ENCODE results near the gene TICRR.

The TICRR gene

DNA sequence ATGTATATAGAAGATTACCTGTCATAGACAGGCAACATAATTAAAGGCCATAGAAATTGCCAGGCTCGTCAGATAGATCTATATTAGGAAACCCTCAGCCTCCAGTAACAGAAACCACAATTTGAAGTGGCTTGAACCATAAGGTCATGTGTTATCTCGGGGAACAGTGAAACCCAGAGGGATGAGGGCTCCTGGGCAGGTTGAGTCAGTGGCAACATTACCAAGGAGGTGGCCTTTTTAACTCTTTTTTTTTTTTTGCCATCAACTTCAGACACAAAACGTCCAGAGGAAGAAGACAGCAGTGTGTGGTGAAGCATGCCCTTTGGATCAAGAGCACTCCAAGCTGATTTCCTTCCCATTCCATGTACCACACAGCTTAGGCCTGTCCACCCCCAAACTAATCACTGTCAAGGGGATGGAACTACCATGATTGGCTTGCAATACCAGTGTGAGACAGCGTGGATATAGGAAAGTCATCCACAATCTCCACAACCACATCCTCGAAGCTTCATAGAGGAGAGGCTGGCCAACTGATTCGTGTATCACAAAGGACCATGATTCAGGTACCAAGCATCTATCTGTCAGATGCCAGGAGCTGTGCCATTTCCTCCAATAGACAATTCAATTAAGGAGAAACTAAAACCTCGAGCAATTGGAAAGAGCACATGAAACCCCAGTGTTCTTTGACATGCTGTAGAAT lies 81.0 kb downstream of the TICRR start:
- H2AFZ ChIP-seq (ENCODE audit: low read length): peak overlapping the region; percentile 49; the same call in 1 of the 2 replicates
- peak overlapping the region; percentile 57 for H3K4me2 ChIP-seq (ENCODE audit: low read depth, low read length)
- no peak for TF ChIP-seq EZH2phosphoT487 (IDR thresholded peaks at IDR 0.05; ENCODE audit: low read length)
- TF ChIP-seq, protein P1, sequence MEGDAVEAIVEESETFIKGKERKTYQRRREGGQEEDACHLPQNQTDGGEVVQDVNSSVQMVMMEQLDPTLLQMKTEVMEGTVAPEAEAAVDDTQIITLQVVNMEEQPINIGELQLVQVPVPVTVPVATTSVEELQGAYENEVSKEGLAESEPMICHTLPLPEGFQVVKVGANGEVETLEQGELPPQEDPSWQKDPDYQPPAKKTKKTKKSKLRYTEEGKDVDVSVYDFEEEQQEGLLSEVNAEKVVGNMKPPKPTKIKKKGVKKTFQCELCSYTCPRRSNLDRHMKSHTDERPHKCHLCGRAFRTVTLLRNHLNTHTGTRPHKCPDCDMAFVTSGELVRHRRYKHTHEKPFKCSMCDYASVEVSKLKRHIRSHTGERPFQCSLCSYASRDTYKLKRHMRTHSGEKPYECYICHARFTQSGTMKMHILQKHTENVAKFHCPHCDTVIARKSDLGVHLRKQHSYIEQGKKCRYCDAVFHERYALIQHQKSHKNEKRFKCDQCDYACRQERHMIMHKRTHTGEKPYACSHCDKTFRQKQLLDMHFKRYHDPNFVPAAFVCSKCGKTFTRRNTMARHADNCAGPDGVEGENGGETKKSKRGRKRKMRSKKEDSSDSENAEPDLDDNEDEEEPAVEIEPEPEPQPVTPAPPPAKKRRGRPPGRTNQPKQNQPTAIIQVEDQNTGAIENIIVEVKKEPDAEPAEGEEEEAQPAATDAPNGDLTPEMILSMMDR (IDR thresholded peaks at IDR 0.05; ENCODE audit: low read length): no peak
- no peak for TF ChIP-seq EZH2 (optimal IDR thresholded peaks at IDR 0.05; ENCODE audit: low read depth, low read length)
- H3K9me3 ChIP-seq (replicated peaks; ENCODE audit: insufficient read depth, low read length): no peaks in the 10 kb centered on the region
- no peak overlapping the region for H3K4me3 ChIP-seq (ENCODE audit: low read length)
- no peaks in the 10 kb centered on the region for H3K79me2 ChIP-seq (ENCODE audit: low read length)
- H4K20me1 ChIP-seq (ENCODE audit: insufficient read depth, low read length): no peaks in the 10 kb centered on the region
- H3K9ac ChIP-seq (ENCODE audit: low read length): no peak overlapping the region
- peaks cover 13% of the 10 kb centered on the region for H3K4me1 ChIP-seq (ENCODE audit: low read length)
- DNase-seq: peak; percentile 79
- peak overlapping the region; percentile 19; the same call in 1 of the 2 replicates for H3K27ac ChIP-seq (ENCODE audit: low read length)
- no peaks in the 10 kb centered on the region for H3K27me3 ChIP-seq (replicated peaks; ENCODE audit: insufficient read depth, low read length)
- no peaks in the 10 kb centered on the region for H3K9me2 ChIP-seq (replicated peaks; ENCODE audit: insufficient read depth, low read length)
- no peaks in the 10 kb centered on the region for H3K36me3 ChIP-seq (replicated peaks; ENCODE audit: insufficient read depth, low read length)
- peaks cover 11% of the 10 kb centered on the region for H3F3A ChIP-seq (ENCODE audit: insufficient read depth, low read length)

DNA sequence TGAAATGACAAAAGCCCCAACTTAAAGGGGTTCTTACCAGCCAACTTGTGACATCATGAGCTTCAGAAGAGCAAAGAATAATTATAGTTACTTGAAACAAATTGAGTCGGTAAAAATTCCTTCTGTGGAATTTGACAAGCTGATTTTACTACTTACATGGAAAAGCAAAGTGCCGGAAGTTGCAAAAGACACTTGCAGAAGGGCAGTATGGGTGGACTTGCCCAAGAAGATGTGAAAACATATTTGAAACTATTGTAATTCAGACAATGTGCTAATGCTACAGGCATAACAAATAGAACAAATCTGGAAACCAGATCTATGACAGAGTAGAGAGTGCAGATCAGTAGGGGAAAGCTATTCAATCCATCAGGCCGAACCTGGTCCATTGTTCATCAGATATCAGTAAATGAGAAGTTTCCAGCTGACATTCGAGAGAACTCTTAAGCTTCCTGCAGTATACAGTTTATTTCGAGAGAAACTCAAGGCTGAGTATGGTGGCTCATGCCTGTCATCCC lies 82.5 kb downstream of the TICRR start:
- TF ChIP-seq, protein P1 (IDR thresholded peaks at IDR 0.05; ENCODE audit: low read length): no peak
- TF ChIP-seq EZH2phosphoT487 (IDR thresholded peaks at IDR 0.05; ENCODE audit: low read length): no peak
- TF ChIP-seq EZH2 (optimal IDR thresholded peaks at IDR 0.05; ENCODE audit: low read depth, low read length): no peak
- Histone ChIP-seq H3K36me3 (replicated peaks; ENCODE audit: insufficient read depth, low read length) (no peaks in the 10 kb centered on the region), H3K27ac (ENCODE audit: low read length) (no peak overlapping the region), H3K4me3 (ENCODE audit: low read length) (no peak overlapping the region), H2AFZ (ENCODE audit: low read length) (no peak overlapping the region), H3K9ac (ENCODE audit: low read length) (no peak overlapping the region), H3K4me1 (ENCODE audit: low read length) (peaks cover 13% of the 10 kb centered on the region), H4K20me1 (ENCODE audit: insufficient read depth, low read length) (no peaks in the 10 kb centered on the region), H3F3A (ENCODE audit: insufficient read depth, low read length) (peaks cover 11% of the 10 kb centered on the region), H3K4me2 (ENCODE audit: low read depth, low read length) (no peak overlapping the region), H3K27me3 (replicated peaks; ENCODE audit: insufficient read depth, low read length) (no peaks in the 10 kb centered on the region), H3K79me2 (ENCODE audit: low read length) (no peaks in the 10 kb centered on the region), H3K9me2 (replicated peaks; ENCODE audit: insufficient read depth, low read length) (no peaks in the 10 kb centered on the region), H3K9me3 (replicated peaks; ENCODE audit: insufficient read depth, low read length) (no peaks in the 10 kb centered on the region)
- DNase-seq: no peak

DNA sequence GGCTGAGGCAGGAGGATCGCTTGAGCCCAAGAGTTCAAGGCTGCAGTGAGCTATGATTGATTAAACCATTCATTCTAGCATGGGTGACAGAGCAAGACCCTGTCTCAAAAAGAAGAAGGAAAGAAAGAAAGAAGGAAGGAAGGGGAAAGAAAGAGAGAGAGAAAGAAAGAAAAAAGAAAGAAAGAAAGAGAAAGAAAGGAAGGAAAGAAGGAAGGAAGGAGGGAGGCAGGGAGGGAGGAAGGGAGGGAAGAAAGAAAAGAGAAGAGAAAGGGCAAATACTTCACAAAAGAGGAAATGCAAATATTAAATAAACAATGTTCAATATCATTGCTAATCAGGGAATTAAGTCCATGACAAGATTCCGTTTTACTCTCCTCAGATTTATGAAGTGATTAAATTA lies 84.0 kb downstream of the TICRR start:
- H3K4me1 ChIP-seq (ENCODE audit: low read length): peaks cover 13% of the 10 kb centered on the region
- H3K36me3 ChIP-seq (replicated peaks; ENCODE audit: insufficient read depth, low read length): no peaks in the 10 kb centered on the region
- TF ChIP-seq EZH2 (optimal IDR thresholded peaks at IDR 0.05; ENCODE audit: low read depth, low read length) (no peak), EZH2phosphoT487 (IDR thresholded peaks at IDR 0.05; ENCODE audit: low read length) (no peak)
- TF ChIP-seq, protein P1 (IDR thresholded peaks at IDR 0.05; ENCODE audit: low read length): no peak
- no peak overlapping the region for H3K4me3 ChIP-seq (ENCODE audit: low read length)
- no peak overlapping the region for H3K27ac ChIP-seq (ENCODE audit: low read length)
- H3K79me2 ChIP-seq (ENCODE audit: low read length): no peaks in the 10 kb centered on the region
- no peak for DNase-seq
- peaks cover 11% of the 10 kb centered on the region for H3F3A ChIP-seq (ENCODE audit: insufficient read depth, low read length)
- no peak overlapping the region for H2AFZ ChIP-seq (ENCODE audit: low read length)
- no peak overlapping the region for H3K4me2 ChIP-seq (ENCODE audit: low read depth, low read length)
- H3K9ac ChIP-seq (ENCODE audit: low read length): no peak overlapping the region
- no peaks in the 10 kb centered on the region for H4K20me1 ChIP-seq (ENCODE audit: insufficient read depth, low read length)
- H3K9me3 ChIP-seq (replicated peaks; ENCODE audit: insufficient read depth, low read length): no peaks in the 10 kb centered on the region
- no peaks in the 10 kb centered on the region for H3K9me2 ChIP-seq (replicated peaks; ENCODE audit: insufficient read depth, low read length)
- no peaks in the 10 kb centered on the region for H3K27me3 ChIP-seq (replicated peaks; ENCODE audit: insufficient read depth, low read length)
